ENCODE results near the gene HOXA10.

The HOXA10 gene

GRCh38 chr7:27173956-27174873 lies at the start of gene HOXA10:
Gene HOXA10 (minus strand): TSS chr7:27174320. CDS start chr7:27174306, 14 bp downstream.
- no peak for DNase-seq (ENCODE audit: low spot score)

- DNase-seq (ENCODE audit: low spot score) = no peak
These were observed 47.2 kb upstream of the HOXA10 start for GRCh38 chr7:27221201-27221797.

GRCh38 chr7:27220440-27220955 lies 46.4 kb upstream of the HOXA10 start:
- DNase-seq (ENCODE audit: low spot score) = no peak

- DNase-seq (ENCODE audit: low spot score) = no peak
These were observed 45.7 kb upstream of the HOXA10 start for GRCh38 chr7:27219821-27220220.

GRCh38 chr7:27217951-27218350 lies 43.8 kb upstream of the HOXA10 start:
- DNase-seq (ENCODE audit: low spot score) = no peak

GRCh38 chr7:27215356-27215755 lies 41.2 kb upstream of the HOXA10 start:
- DNase-seq (ENCODE audit: low spot score) = no peak

GRCh38 chr7:27214239-27214950 lies 40.3 kb upstream of the HOXA10 start:
- DNase-seq (ENCODE audit: low spot score) = no peak

- DNase-seq (ENCODE audit: low spot score) = no peak
These were observed 39.5 kb upstream of the HOXA10 start for GRCh38 chr7:27213433-27214238.

- no peak for DNase-seq (ENCODE audit: low spot score)
These were observed 38.6 kb upstream of the HOXA10 start for GRCh38 chr7:27212497-27213432.

GRCh38 chr7:27211764-27212204 lies 37.7 kb upstream of the HOXA10 start:
- no peak for DNase-seq (ENCODE audit: low spot score)

- DNase-seq (ENCODE audit: low spot score) = no peak
These were observed 36.9 kb upstream of the HOXA10 start for GRCh38 chr7:27211084-27211446.

- no peak for DNase-seq (ENCODE audit: low spot score)
These were observed 36.4 kb upstream of the HOXA10 start for GRCh38 chr7:27210441-27211083.

GRCh38 chr7:27209933-27210440 lies 35.9 kb upstream of the HOXA10 start:
- no peak for DNase-seq (ENCODE audit: low spot score)

- no peak for DNase-seq (ENCODE audit: low spot score)
These were observed 34.9 kb upstream of the HOXA10 start for GRCh38 chr7:27208998-27209397.

- DNase-seq (ENCODE audit: low spot score) = no peak
These were observed 33.3 kb upstream of the HOXA10 start for GRCh38 chr7:27207348-27207985.

GRCh38 chr7:27205325-27206280 lies 31.5 kb upstream of the HOXA10 start:
- no peak for DNase-seq (ENCODE audit: low spot score)

- DNase-seq (ENCODE audit: low spot score) = no peak
These were observed 30.8 kb upstream of the HOXA10 start for GRCh38 chr7:27204851-27205322.

Measured in hematopoietic multipotent progenitor cell treated with erythropoietin and hydrocortisone succinate and interleukin-3 and kit ligand, for 17 days (in vitro differentiated cells).